Endothelial cell of umbilical vein (primary cell): ENCODE data around the gene ALLC. TPM values are rescaled to one million over a fixed set of nuclear protein-coding genes. Genes with fewer than 3 reads are reported as not detected.

ENCODE experiments used
- BruUV-seq: library from RNA; stranded (reverse); fragments of 400-500 nt; replicated peaks from 2 replicates; lab custom pipeline; 2021; lab: Mats Ljungman, UMichigan
- CTCF ChIA-PET: fragments of 300-600, 350-600 bp; sonication (Branson Sonifier 250); formaldehyde crosslinking; loops from one replicate; lab custom pipeline; 2021; ENCODE audit warnings: antibody characterized with exemption, inconsistent platforms; lab: Charles Lee
- POLR2A ChIA-PET: fragments of 300-600, 350-600 bp; sonication (Branson Sonifier 250); formaldehyde crosslinking; loops from one replicate; lab custom pipeline; 2021; ENCODE audit warnings: antibody characterized with exemption, inconsistent platforms; lab: Charles Lee
- DNase-seq: peaks from one replicate; pipeline ENCODE4 v3.0.0-alpha.2; 2011; ENCODE audit warnings: low read depth, low spot score
- FAIRE-seq: peaks from 2 replicates; lab custom pipeline; 2011; peaks lifted over from hg19 to GRCh38; lab: Jason Lieb, UNC
- H2AFZ ChIP-seq: 2 replicates; pipeline ENCODE4 v1.6.0; 2012; ENCODE audit warnings: low read depth, low read length, control low read depth, inconsistent platforms
- H3K27ac ChIP-seq: 2 replicates; pipeline ENCODE4 v1.5.1; 2011; ENCODE audit warnings: low read depth, mild to moderate bottlenecking, control low read depth, low read length, moderate library complexity; ENCODE audit not compliant: insufficient read depth
- H3K27me3 ChIP-seq, 2 experiments: 2 replicates each; pipeline versions ENCODE4 v1.6.0 to v1.6.1; 2011; ENCODE audit warnings: low read length in 2 of 2, mixed read lengths in 1 of 2; ENCODE audit not compliant: control insufficient read depth in 2 of 2, insufficient read depth in 2 of 2
- H3K36me3 ChIP-seq, 2 experiments: 2 replicates in 1 of 2; 3 replicates in 1 of 2; pipeline ENCODE4 v1.5.1; 2011; ENCODE audit warnings: low read length in 2 of 2, mild to moderate bottlenecking in 1 of 2, moderate library complexity in 1 of 2; ENCODE audit not compliant: control insufficient read depth in 2 of 2, insufficient read depth in 2 of 2; ENCODE audit errors: extremely low read depth in 1 of 2
- H3K4me1 ChIP-seq: 3 replicates; pipeline ENCODE4 v1.5.1; 2011; ENCODE audit warnings: mild to moderate bottlenecking, low read length; ENCODE audit not compliant: control insufficient read depth, insufficient read depth; ENCODE audit errors: extremely low read depth
- H3K4me2 ChIP-seq: 2 replicates; pipeline ENCODE4 v1.6.1; 2011; ENCODE audit warnings: low read length, control low read depth, mixed read lengths; ENCODE audit not compliant: insufficient read depth
- H3K4me3 ChIP-seq, 3 experiments: fragments of 200-600 bp in 1 of 3; sonication (generic), shearing (Covaris generic) in 1 of 3; replicated peaks in 1 of 3; 2 replicates each; pipeline ENCODE4 v1.5.1; 2011 to 2016; ENCODE audit warnings: control low read depth in 3 of 3, low read length in 3 of 3, mild to moderate bottlenecking in 2 of 3, inconsistent platforms in 1 of 3, low read depth in 1 of 3, moderate library complexity in 1 of 3; ENCODE audit not compliant: insufficient read depth in 1 of 3
- H3K79me2 ChIP-seq: 2 replicates; pipeline ENCODE4 v1.6.0; 2012; ENCODE audit warnings: low read length, inconsistent platforms; ENCODE audit not compliant: control insufficient read depth, insufficient read depth
- H3K9ac ChIP-seq: replicated peaks from 2 replicates; pipeline ENCODE3; 2011; ENCODE audit warnings: low read length, control low read depth; ENCODE audit not compliant: insufficient read depth; ENCODE audit errors: extremely low read depth
- H3K9me1 ChIP-seq: replicated peaks from 3 replicates; pipeline ENCODE4 v1.6.0; 2011; ENCODE audit warnings: mild to moderate bottlenecking, low read length; ENCODE audit not compliant: control insufficient read depth, insufficient read depth; ENCODE audit errors: extremely low read depth
- H3K9me3 ChIP-seq: replicated peaks from 2 replicates; pipeline ENCODE4 v1.5.1; 2012; ENCODE audit warnings: low read length, inconsistent platforms; ENCODE audit not compliant: control insufficient read depth, insufficient read depth
- H4K20me1 ChIP-seq: replicated peaks from 2 replicates; pipeline ENCODE3; 2011; ENCODE audit warnings: mild to moderate bottlenecking, low read length; ENCODE audit not compliant: control insufficient read depth, insufficient read depth; ENCODE audit errors: extremely low read depth
- CTCF ChIP-seq, 2 donors: IDR thresholded peaks; 1 replicate in 1 of 2; 2 replicates in 1 of 2; pipeline ENCODE4 v1.5.1; 2011; ENCODE audit warnings: low read length in 2 of 2, mild to moderate bottlenecking in 2 of 2, moderate library complexity in 2 of 2, control low read depth in 1 of 2, inconsistent platforms in 1 of 2, low read depth in 1 of 2; ENCODE audit not compliant: insufficient read depth in 1 of 2; ENCODE audit errors: extremely low read depth in 1 of 2
- EZH2 ChIP-seq: IDR thresholded peaks from 2 replicates; pipeline ENCODE4 v1.6.1; 2012; ENCODE audit warnings: borderline replicate concordance, low read depth, mild to moderate bottlenecking, moderate library complexity, low read length, inconsistent platforms; ENCODE audit not compliant: severe bottlenecking
- FOS ChIP-seq: IDR thresholded peaks from 2 replicates; pipeline ENCODE4 v1.6.1; 2011; ENCODE audit warnings: mild to moderate bottlenecking, low read length, moderate library complexity, borderline replicate concordance; ENCODE audit not compliant: insufficient read depth
- GATA2 ChIP-seq: IDR thresholded peaks from 2 replicates; pipeline ENCODE4 v1.7.0; 2011; ENCODE audit warnings: low read depth, mild to moderate bottlenecking, moderate library complexity, mixed read lengths, low read length; ENCODE audit not compliant: insufficient read length, insufficient read depth
- JUN ChIP-seq: IDR thresholded peaks from 2 replicates; pipeline ENCODE4 v1.6.1; 2011; ENCODE audit warnings: borderline replicate concordance, low read depth; ENCODE audit not compliant: insufficient read length, insufficient read depth
- MAX ChIP-seq: IDR thresholded peaks from 2 replicates; pipeline ENCODE4 v1.6.1; 2011; ENCODE audit not compliant: insufficient read depth, insufficient read length
- MYC ChIP-seq: IDR thresholded peaks from one replicate; pipeline ENCODE4 v1.6.1; 2011; ENCODE audit warnings: mild to moderate bottlenecking, low read depth, low read length
- POLR2A ChIP-seq: IDR thresholded peaks from 2 replicates; pipeline ENCODE4 v1.6.1; 2012; ENCODE audit warnings: low read depth, mild to moderate bottlenecking, control low read depth, low read length
- POLR2AphosphoS5 ChIP-seq: IDR thresholded peaks from 2 replicates; pipeline ENCODE4 v1.6.1; 2012; ENCODE audit warnings: low read depth, mild to moderate bottlenecking, control low read depth, low read length, moderate library complexity; ENCODE audit not compliant: insufficient read depth
- dilution Hi-C: fragments of 300-500 bp; cut with MboI; formaldehyde crosslinking; loops from one replicate; pipeline ENCODE4 v1.15.0; 2019; ENCODE audit warnings: low sequenced_read_pairs; ENCODE audit not compliant: extremely low pct_ligation_motif_present
- intact Hi-C: fragments of 100-400 bp; cut with micrococcal nuclease; formaldehyde crosslinking; loops from one replicate; pipeline ENCODE4 v1.10.0; 2022
- polyA plus RNA-seq, 4 experiments: library from polyadenylated mRNA; depleted of rRNA in 3 of 4; stranded (reverse) in 3 of 4; unstranded in 1 of 4; fragments of >200 nt; gene quantifications; 2 replicates each; pipeline versions ENCODE4 v1.2.1 to v1.2.3, GENCODE V29; 2011 to 2012; ENCODE audit warnings: missing spikeins in 1 of 4
- total RNA-seq: library from RNA; stranded (reverse); gene quantifications from 2 replicates; pipeline ENCODE4 v1.2.3, GENCODE V29; 2021

Gene ALLC
- total and polyA plus RNA-seq, 2 donors (not counting 3 experiments of a cell fraction or from before 2014, with no cell fraction given) = not detected

DNA sequence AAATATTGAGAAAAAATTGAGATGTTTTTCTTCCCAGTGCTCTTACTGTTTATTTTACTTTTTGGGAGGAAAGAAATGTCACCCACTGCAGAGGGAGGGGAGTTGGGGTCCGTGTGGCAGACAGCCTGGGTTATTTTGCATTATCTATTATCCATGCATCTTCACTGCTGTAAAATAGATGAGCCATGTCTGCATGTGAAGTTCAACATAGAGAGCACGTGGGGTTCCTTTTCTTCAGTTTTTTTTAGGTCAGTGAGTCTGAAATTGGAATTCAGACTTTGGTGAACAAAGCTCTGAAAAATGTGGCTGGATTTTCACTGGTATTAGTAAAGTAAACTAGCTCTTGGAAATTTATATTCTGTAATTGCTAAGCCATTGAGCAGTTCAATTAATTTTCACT is 47.8 kb downstream of the ALLC start:
- intact Hi-C loops (no loop called here), dilution Hi-C loops (no loop called here)
- H3K9ac ChIP-seq = no peak overlapping the region
- H3K27ac ChIP-seq = no peak overlapping the region
- H3K27me3 ChIP-seq = peaks cover 4 to 5% of the 10 kb centered on the region in 2 experiments
- FAIRE-seq (no peak), DNase-seq (no peak)
- H2AFZ ChIP-seq = no peak overlapping the region
- no TSS peak for BruUV-seq
- H3K9me3 ChIP-seq = no peaks in the 10 kb centered on the region
- no peak overlapping the region for H3K4me3 ChIP-seq
- H3K4me2 ChIP-seq = no peak overlapping the region
- TF ChIP-seq GATA2 (no peak), JUN (no peak), FOS (no peak), EZH2 (no peak), MYC (no peak), POLR2AphosphoS5 (no peak), POLR2A (no peak), MAX (no peak), CTCF (IDR thresholded peaks at IDR 0.05; ENCODE audit: extremely low read depth in 1 of 2, insufficient read depth in 1 of 2, low read depth in 1 of 2, low read length in 2 of 2) (no peak)
- no peaks in the 10 kb centered on the region for H3K79me2 ChIP-seq
- H3K9me1 ChIP-seq = no peaks in the 10 kb centered on the region
- no peaks in the 10 kb centered on the region for H3K4me1 ChIP-seq
- H4K20me1 ChIP-seq = no peaks in the 10 kb centered on the region
- POLR2A ChIA-PET = no interaction called here
- CTCF ChIA-PET = interaction anchor here (1.0 kb wide), 1 partner anchor 22 kb away, joined by 3 read pairs; no protein-coding TSS in a partner anchor
- H3K36me3 ChIP-seq = no peaks in the 10 kb centered on the region
